ENCODE data around the gene ALDOB. TPM values are rescaled to one million over a fixed set of nuclear protein-coding genes. Genes with fewer than 3 reads are reported as not detected.

Gene ALDOB
- total RNA-seq: not detected

DNA sequence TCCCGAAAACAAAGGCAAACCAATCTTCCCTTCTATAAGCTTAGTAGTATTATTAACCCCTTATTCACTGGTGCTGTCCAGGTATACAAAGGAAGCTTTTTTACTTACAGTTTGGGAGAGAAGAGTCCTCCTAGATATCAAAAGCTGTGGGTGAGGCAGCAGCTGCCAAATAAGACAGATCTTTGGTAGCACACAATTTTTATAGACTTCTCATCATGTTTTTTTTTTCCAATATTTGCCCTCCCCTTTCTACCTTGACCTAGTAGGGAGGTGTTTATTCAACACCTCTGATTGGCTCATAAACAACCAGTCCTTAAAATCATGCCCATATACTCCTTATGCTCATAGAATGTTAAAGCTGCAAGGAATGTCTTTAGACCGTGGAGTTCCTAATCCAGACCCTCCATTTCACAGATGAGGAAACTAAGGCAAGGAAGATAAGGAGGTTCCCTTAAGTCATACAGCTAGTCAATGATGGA, at the start of gene ALDOB:
Gene ALDOB (minus strand): TSS at position 174 of the 479 bp plus-strand sequence. CDS start 4,887 bp downstream, outside the sequence.
- ATAC-seq (ENCODE audit: insufficient number of reproducible peaks, low FRiP score, low read depth) (no peak), DNase-seq (ENCODE audit: low spot score) (no peak)
- no peak within 1 kb of the TSS for H3K27ac ChIP-seq
- H3K27me3 ChIP-seq (replicated peaks; ENCODE audit: insufficient read depth): no peaks in the 10 kb centered on the region
- no peak within 1 kb of the TSS for H3K4me3 ChIP-seq
- H3K9me3 ChIP-seq: no peaks in the 10 kb centered on the region
- H3K36me3 ChIP-seq: no peaks in the 10 kb centered on the region
- no peak for TF ChIP-seq CTCF (IDR thresholded peaks at IDR 0.05)
- H3K4me1 ChIP-seq (ENCODE audit: control insufficient read depth in 1 of 2, low read depth in 2 of 2): no peaks in the 10 kb centered on the region

- peaks cover 4 to 41% of the 10 kb centered on the region in 2 donors for H3K4me1 ChIP-seq (ENCODE audit: control insufficient read depth in 1 of 2, low read depth in 2 of 2)
- no peaks in the 10 kb centered on the region for H3K9me3 ChIP-seq
- ATAC-seq (ENCODE audit: insufficient number of reproducible peaks, low FRiP score, low read depth) (no peak), DNase-seq (ENCODE audit: low spot score) (no peak)
- H3K36me3 ChIP-seq: no peaks in the 10 kb centered on the region
- H3K4me3 ChIP-seq: no peak overlapping the region
- H3K27me3 ChIP-seq (replicated peaks; ENCODE audit: insufficient read depth): no peaks in the 10 kb centered on the region
- no peak overlapping the region for H3K27ac ChIP-seq
- TF ChIP-seq CTCF (IDR thresholded peaks at IDR 0.05): no peak
These were observed 48.5 kb upstream of the ALDOB start for GRCh38 chr9:101484046-101484445.

- ATAC-seq (ENCODE audit: insufficient number of reproducible peaks, low FRiP score, low read depth) (no peak), DNase-seq (ENCODE audit: low spot score) (no peak)
- Histone ChIP-seq H3K9me3 (no peaks in the 10 kb centered on the region), H3K27ac (no peak overlapping the region), H3K36me3 (peaks cover 6% of the 10 kb centered on the region), H3K4me1 (ENCODE audit: control insufficient read depth in 1 of 2, low read depth in 2 of 2) (peaks cover 0 to 43% of the 10 kb centered on the region in 2 donors), H3K27me3 (replicated peaks; ENCODE audit: insufficient read depth) (no peaks in the 10 kb centered on the region), H3K4me3 (no peak overlapping the region)
- no peak for TF ChIP-seq CTCF (IDR thresholded peaks at IDR 0.05)
These were observed 45.7 kb upstream of the ALDOB start for GRCh38 chr9:101481261-101481660.

GRCh38 chr9:101480386-101480785, 44.8 kb upstream of the ALDOB start:
- ATAC-seq (ENCODE audit: insufficient number of reproducible peaks, low FRiP score, low read depth) (no peak), DNase-seq (ENCODE audit: low spot score) (no peak)
- H3K27me3 ChIP-seq (replicated peaks; ENCODE audit: insufficient read depth): no peaks in the 10 kb centered on the region
- peaks cover 14% of the 10 kb centered on the region for H3K36me3 ChIP-seq
- H3K4me3 ChIP-seq: no peak overlapping the region
- peaks cover 0 to 38% of the 10 kb centered on the region in 2 donors for H3K4me1 ChIP-seq (ENCODE audit: control insufficient read depth in 1 of 2, low read depth in 2 of 2)
- H3K27ac ChIP-seq: no peak overlapping the region
- H3K9me3 ChIP-seq: no peaks in the 10 kb centered on the region
- no peak for TF ChIP-seq CTCF (IDR thresholded peaks at IDR 0.05)

- Histone ChIP-seq H3K9me3 (no peaks in the 10 kb centered on the region), H3K27ac (no peak overlapping the region), H3K4me1 (ENCODE audit: control insufficient read depth in 1 of 2, low read depth in 2 of 2) (peaks cover 0 to 31% of the 10 kb centered on the region in 2 donors), H3K36me3 (peaks cover 14% of the 10 kb centered on the region), H3K4me3 (no peak overlapping the region), H3K27me3 (replicated peaks; ENCODE audit: insufficient read depth) (no peaks in the 10 kb centered on the region)
- no peak for TF ChIP-seq CTCF (IDR thresholded peaks at IDR 0.05)
- ATAC-seq (ENCODE audit: insufficient number of reproducible peaks, low FRiP score, low read depth): no peak
- DNase-seq (ENCODE audit: low spot score): no peak
These were observed 43.9 kb upstream of the ALDOB start for GRCh38 chr9:101479338-101480030.

All from thoracic aorta (tissue), 2 donors.